ENCODE data around the gene MICU2. TPM values are rescaled to one million over a fixed set of nuclear protein-coding genes. Genes with fewer than 3 reads are reported as not detected.

The MICU2 gene
- total and polyA plus RNA-seq, 12 donors, result 46.7 to 65.5 (median 59.5) TPM

- intact Hi-C loops (cut with DNase I), result no loop called here
- H3K4me1 ChIP-seq, result peaks cover 0 to 21% (median 0%) of the 10 kb centered on the region in 9 donors
- H3K27ac ChIP-seq, result no peak overlapping the region
- ATAC-seq (no peak), DNase-seq (no peak)
- no peak overlapping the region for H3K4me3 ChIP-seq
- H3K27me3 ChIP-seq, result no peaks in the 10 kb centered on the region
- H3K36me3 ChIP-seq, result peaks cover 0 to 13% (median 0%) of the 10 kb centered on the region in 9 donors
- no peak for TF ChIP-seq CTCF (IDR thresholded peaks at IDR 0.05)
- H3K9me3 ChIP-seq, result peaks cover 0 to 20% (median 9%) of the 10 kb centered on the region in 11 donors
These were observed 23.2 kb downstream of the MICU2 start for GRCh38 chr13:21580736-21581135.

DNA sequence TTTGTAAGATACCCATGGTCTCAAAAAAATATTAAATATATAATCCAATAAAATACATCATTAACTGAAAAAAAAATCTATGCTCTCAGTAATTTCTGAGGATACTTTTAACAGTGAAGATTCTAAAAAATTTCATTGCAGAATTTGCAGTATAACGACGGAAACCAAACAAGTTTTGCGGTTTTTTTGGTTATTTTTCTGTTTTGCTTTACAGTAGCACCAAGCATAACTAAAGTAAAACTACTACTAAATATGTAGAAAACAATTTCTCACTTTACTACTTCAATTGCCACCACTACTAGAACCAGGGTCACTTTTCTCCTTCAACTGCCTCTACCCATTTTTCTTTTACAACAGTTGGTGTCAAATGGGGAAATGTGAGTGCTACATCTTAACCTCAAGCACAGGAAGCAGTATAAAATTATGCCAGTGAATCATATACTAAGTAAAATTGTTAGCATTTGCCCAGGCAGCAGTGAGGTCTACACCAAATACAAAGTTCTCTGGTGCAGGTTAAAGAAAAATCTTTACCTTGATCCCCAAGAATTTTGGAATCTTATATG is 24.1 kb downstream of the MICU2 start:
- Histone ChIP-seq H3K27me3 (no peaks in the 10 kb centered on the region), H3K36me3 (peaks cover 0 to 13% (median 0%) of the 10 kb centered on the region in 9 donors), H3K4me1 (peaks cover 0 to 21% (median 0%) of the 10 kb centered on the region in 9 donors), H3K9me3 (peaks cover 0 to 20% (median 9%) of the 10 kb centered on the region in 11 donors), H3K4me3 (no peak overlapping the region), H3K27ac (no peak overlapping the region)
- no peak for DNase-seq
- 98% methylated on average over 3 of the region's 3 CpGs for WGBS, 2 donors
- TF ChIP-seq CTCF (IDR thresholded peaks at IDR 0.05), result no peak
- intact Hi-C loops (cut with DNase I), result no loop called here
- no peak for ATAC-seq

DNA sequence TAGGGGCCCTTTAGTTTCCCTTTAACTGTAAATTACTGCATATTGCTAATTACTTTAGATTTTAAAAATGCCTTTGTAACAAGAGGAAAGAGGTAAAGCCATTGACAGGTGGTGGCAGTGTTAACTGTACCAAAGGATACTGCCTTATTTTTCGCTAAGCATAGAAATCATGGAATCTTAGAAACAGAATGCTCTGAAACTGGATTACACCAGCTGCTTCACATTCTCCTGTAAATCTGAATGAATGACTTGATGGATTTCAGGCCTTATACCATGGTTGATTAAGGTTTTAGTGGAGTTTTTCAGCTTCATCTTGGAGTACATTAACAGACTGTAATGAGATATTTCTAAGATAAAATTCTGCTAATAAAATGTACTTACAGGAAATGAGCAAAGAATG is 25.2 kb downstream of the MICU2 start:
- intact Hi-C loops (cut with DNase I), result no loop called here
- Histone ChIP-seq H3K4me3 (no peak overlapping the region), H3K27me3 (no peaks in the 10 kb centered on the region), H3K27ac (no peak overlapping the region), H3K36me3 (peaks cover 0 to 13% (median 0%) of the 10 kb centered on the region in 9 donors), H3K4me1 (peaks cover 0 to 21% (median 0%) of the 10 kb centered on the region in 9 donors), H3K9me3 (peaks cover 0 to 17% (median 9%) of the 10 kb centered on the region in 11 donors)
- no peak for DNase-seq
- no peak for TF ChIP-seq CTCF (IDR thresholded peaks at IDR 0.05)
- no peak for ATAC-seq
- WGBS, 2 donors, result 43 to 98% methylated on average over 1 of the region's 1 CpG

GRCh38 chr13:21576426-21576825 is 27.5 kb downstream of the MICU2 start:
- no peaks in the 10 kb centered on the region for H3K36me3 ChIP-seq
- intact Hi-C loops (cut with DNase I), result no loop called here

More at GRCh38 chr13:21576426-21576825, 27.5 kb downstream of the MICU2 start:
- ATAC-seq (no peak), DNase-seq (no peak)
- peaks cover 0 to 21% (median 6%) of the 10 kb centered on the region in 9 donors for H3K4me1 ChIP-seq
- no peak overlapping the region for H3K4me3 ChIP-seq
- H3K27me3 ChIP-seq, result no peaks in the 10 kb centered on the region
- H3K9me3 ChIP-seq, result no peaks in the 10 kb centered on the region
- no peak for TF ChIP-seq CTCF (IDR thresholded peaks at IDR 0.05)
- no peak overlapping the region for H3K27ac ChIP-seq

Data from heart right ventricle (tissue), 16 donors.